Measurements from ENCODE around the gene KIF12. TPM values are rescaled to one million over a fixed set of nuclear protein-coding genes. Genes with fewer than 3 reads are reported as not detected.

KIF12 gene
- total RNA-seq, 2 experiments from 2014 or later: not detected

GRCh38 chr9:114110180-114110579 is 11.1 kb upstream of the KIF12 start:
- H3K4me1 Mint-ChIP-seq (ENCODE audit: low read depth): no peaks in the 10 kb centered on the region
- DNase-seq: no peak
- ATAC-seq: no peak
- no peak for TF ChIP-seq CTCF (IDR thresholded peaks at IDR 0.05)
- peaks cover 10% of the 10 kb centered on the region for H3K27me3 Mint-ChIP-seq
- H3K36me3 Mint-ChIP-seq (ENCODE audit: low read depth): no peaks in the 10 kb centered on the region
- intact Hi-C loops (cut with micrococcal nuclease): no loop called here
- POLR2A ChIA-PET: no interaction called here
- no peaks in the 10 kb centered on the region for H3K9me3 Mint-ChIP-seq
- H3K27ac Mint-ChIP-seq: no peak overlapping the region
- H3K4me3 Mint-ChIP-seq: no peak overlapping the region
- CTCF ChIA-PET: interaction anchor here (6.4 to 7.3 kb wide), 2 partner anchors 27 to 180 kb away, joined by 58 to 71 read pairs; no protein-coding TSS in a partner anchor

- Mint-ChIP-seq H3K36me3 (ENCODE audit: low read depth) (no peaks in the 10 kb centered on the region), H3K4me3 (no peak overlapping the region), H3K4me1 (ENCODE audit: low read depth) (no peaks in the 10 kb centered on the region), H3K9me3 (no peaks in the 10 kb centered on the region), H3K27me3 (peaks cover 10% of the 10 kb centered on the region), H3K27ac (no peak overlapping the region)
- ATAC-seq: no peak
- POLR2A ChIA-PET: no interaction called here
- DNase-seq: no peak
- no peak for TF ChIP-seq CTCF (IDR thresholded peaks at IDR 0.05)
- CTCF ChIA-PET: interaction anchor here (0.6 to 7.3 kb wide), 9 partner anchors 20 to 297 kb away, joined by 3 to 71 read pairs (median 7); partner anchors contain the start of gene COL27A1
- intact Hi-C loops (cut with micrococcal nuclease): loop anchor here (5.0 kb wide), 1 partner anchor 183 kb away; no protein-coding TSS in a partner anchor
These were observed 10.0 kb upstream of the KIF12 start for GRCh38 chr9:114109124-114109523.

GRCh38 chr9:114108016-114108833 is 9.1 kb upstream of the KIF12 start:
- ChIA-PET POLR2A (interaction anchor here (1.4 kb wide), 1 partner anchor 183 kb away, joined by 3 read pairs; no protein-coding TSS in a partner anchor), CTCF (interaction anchor here (0.5 to 7.3 kb wide), 39 partner anchors 8 to 360 kb away, joined by 3 to 71 read pairs (median 5); partner anchors contain the start of genes COL27A1 and KIF12)
- Mint-ChIP-seq H3K4me3 (no peak overlapping the region), H3K4me1 (ENCODE audit: low read depth) (no peaks in the 10 kb centered on the region), H3K27ac (no peak overlapping the region), H3K9me3 (no peaks in the 10 kb centered on the region), H3K27me3 (peaks cover 4% of the 10 kb centered on the region), H3K36me3 (ENCODE audit: low read depth) (no peaks in the 10 kb centered on the region)
- intact Hi-C loops (cut with micrococcal nuclease): loop anchor here (5.0 kb wide), 1 partner anchor 184 kb away; no protein-coding TSS in a partner anchor
- peak; percentile 75 for DNase-seq
- peak; percentile 98 for ATAC-seq
- TF ChIP-seq CTCF (IDR thresholded peaks at IDR 0.05): peak; percentile 84

- peaks cover 3% of the 10 kb centered on the region for H3K27me3 Mint-ChIP-seq
- no peaks in the 10 kb centered on the region for H3K9me3 Mint-ChIP-seq
- ATAC-seq (peak; percentile 39), DNase-seq (no peak)
- H3K36me3 Mint-ChIP-seq (ENCODE audit: low read depth): no peaks in the 10 kb centered on the region
- CTCF ChIA-PET: interaction anchor here (0.7 to 7.3 kb wide), 32 partner anchors 8 to 204 kb away, joined by 3 to 71 read pairs (median 6); partner anchors contain the start of genes COL27A1 and KIF12
- no peak overlapping the region for H3K27ac Mint-ChIP-seq
- intact Hi-C loops (cut with micrococcal nuclease): loop anchor here (5.0 kb wide), 1 partner anchor 185 kb away; no protein-coding TSS in a partner anchor
- no peak for TF ChIP-seq CTCF (IDR thresholded peaks at IDR 0.05)
- POLR2A ChIA-PET: interaction anchor here (1.4 kb wide), 1 partner anchor 184 kb away, joined by 3 read pairs; no protein-coding TSS in a partner anchor
- H3K4me3 Mint-ChIP-seq: no peak overlapping the region
- no peaks in the 10 kb centered on the region for H3K4me1 Mint-ChIP-seq (ENCODE audit: low read depth)
These were observed 8.4 kb upstream of the KIF12 start for GRCh38 chr9:114107286-114108001.
